H1 (cell line): ENCODE data around the gene GPD1. TPM values are rescaled to one million over a fixed set of nuclear protein-coding genes. Genes with fewer than 3 reads are reported as not detected.

Experiments used
- TEAD4 ChIP-seq: IDR thresholded peaks from 2 replicates; pipeline ENCODE4 v1.6.1; 2012; ENCODE audit warnings: low read depth, low read length, inconsistent platforms, mixed read lengths
- polyA plus RNA-seq, 7 experiments: library from polyadenylated mRNA; depleted of rRNA in 3 of 7; stranded (reverse) in 5 of 7; unstranded in 2 of 7; fragments of >200 nt in 5 of 7; fragments of 200-250 nt in 2 of 7; gene quantifications; 1 replicate in 5 of 7; 2 replicates in 1 of 7; 4 replicates in 1 of 7; pipeline versions ENCODE4 v1.2.1 to v1.2.3, GENCODE V29; 2011 to 2013; ENCODE audit warnings: missing spikeins in 2 of 7, mixed read lengths in 2 of 7
- total RNA-seq: library from RNA; stranded (reverse); fragmentation: NEBNext Ultra II Directional; extraction: Animal tissue kit (Norgen Biotek cat#: 25700); gene quantifications from 2 replicates; pipeline ENCODE4 v1.2.1, GENCODE V29; 2021

GPD1 gene
- total and polyA plus RNA-seq, 2 of the 8 experiments (the other 6 are each of a cell fraction or from before 2014, with no cell fraction given) = 0.45 to 0.74 TPM

GRCh38 chr12:50110127-50110761 is 6.4 kb downstream of the GPD1 start (continued):
- no peak for TF ChIP-seq TEAD4
